ENCODE measurements around the gene MDFIC2.
"Not testable (repeated sequence)": the region's sequence is repeated elsewhere in the genome, so short reads cannot be mapped to it uniquely, and the experiment has no call there.

The MDFIC2 gene

DNA sequence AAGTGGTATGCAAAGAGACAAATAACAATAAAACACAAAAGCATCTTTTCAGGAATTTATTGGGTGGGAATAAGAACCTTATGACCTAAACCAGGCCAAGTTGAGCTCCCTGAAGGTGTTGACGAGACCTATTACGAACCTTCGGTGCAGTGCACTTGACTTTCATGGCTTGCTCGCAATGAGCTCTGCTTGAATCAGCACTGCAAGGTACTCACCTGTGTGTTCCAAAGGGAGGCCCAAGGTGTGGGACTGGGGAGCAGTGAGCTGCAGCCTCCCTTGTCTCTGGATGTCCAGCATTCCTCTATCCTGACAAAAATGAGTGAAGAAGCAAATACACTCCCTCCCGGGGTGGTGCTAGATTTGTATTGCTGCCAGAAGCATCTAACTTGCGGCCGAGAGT lies at the start of gene MDFIC2:
Gene MDFIC2 (minus strand): TSS at position 303 of the 400 bp plus-strand sequence. CDS start 665 bp downstream, outside the sequence.
- Histone ChIP-seq H3K4me1 (ENCODE audit: control insufficient read depth, insufficient read depth, low read length) (0 out of 2 replicates have a peak, but pooled peaks cover 3% of the 10 kb centered on the region), H3K4me3 (ENCODE audit: low read length) (no peak within 1 kb of the TSS), H3K27me3 (ENCODE audit: control insufficient read depth, insufficient read depth, low read length) (no peaks in the 10 kb centered on the region), H3K27ac (ENCODE audit: low read length) (no peak within 1 kb of the TSS), H3K36me3 (ENCODE audit: control insufficient read depth, insufficient read depth, low read length) (no peaks in the 10 kb centered on the region), H3K9me3 (ENCODE audit: control insufficient read depth, insufficient read depth, low read length) (no peaks in the 10 kb centered on the region)
- DNase-seq (ENCODE audit: low read depth, low spot score), result no peak
- WGBS (ENCODE audit: insufficient coverage, insufficient read length), result no CpG with 5 or more reads among the region's 7 CpGs

DNA sequence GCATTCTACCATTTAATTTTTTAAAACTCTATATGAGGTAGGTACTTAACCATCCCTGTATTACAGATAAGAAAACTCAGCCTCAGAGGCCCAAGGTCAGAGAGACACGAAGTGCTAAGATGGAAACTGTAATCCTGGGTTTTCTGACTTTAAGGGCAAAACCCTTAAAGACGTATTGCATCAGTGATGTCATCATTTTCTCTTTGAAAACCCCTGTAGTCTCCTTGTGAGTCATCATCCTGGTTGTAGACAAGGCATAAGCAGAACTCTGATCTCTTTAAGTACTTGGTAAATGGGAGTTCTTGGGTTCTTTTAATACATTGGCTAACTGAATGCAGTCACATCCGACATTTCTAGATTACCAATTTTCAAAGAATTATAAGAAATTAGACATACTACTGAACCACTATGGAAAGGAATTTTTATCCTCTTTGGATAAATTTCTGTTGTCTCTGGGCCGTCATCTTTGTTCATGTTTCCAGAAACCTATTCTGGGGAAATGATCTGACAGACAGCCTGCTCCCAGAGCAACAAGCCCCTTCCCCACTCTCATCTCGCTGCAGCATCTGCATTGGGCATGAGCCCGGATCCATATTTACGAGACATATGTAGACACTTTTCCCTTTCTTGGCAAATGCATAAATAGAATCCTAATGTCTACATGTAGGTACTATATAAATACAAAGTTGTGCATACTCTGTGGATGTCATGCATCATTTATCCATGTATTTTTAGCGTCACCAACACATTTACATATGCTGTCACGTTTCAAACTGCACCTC lies 48.7 kb upstream of the MDFIC2 start:
- no peaks in the 10 kb centered on the region for H3K9me3 ChIP-seq (ENCODE audit: control insufficient read depth, insufficient read depth, low read length)
- DNase-seq (ENCODE audit: low read depth, low spot score), result no peak
- no peaks in the 10 kb centered on the region for H3K36me3 ChIP-seq (ENCODE audit: control insufficient read depth, insufficient read depth, low read length)
- H3K4me1 ChIP-seq (ENCODE audit: control insufficient read depth, insufficient read depth, low read length), result no peaks in the 10 kb centered on the region
- no peaks in the 10 kb centered on the region for H3K27me3 ChIP-seq (ENCODE audit: control insufficient read depth, insufficient read depth, low read length)
- no peak overlapping the region for H3K4me3 ChIP-seq (ENCODE audit: low read length)
- no peak overlapping the region for H3K27ac ChIP-seq (ENCODE audit: low read length)
- WGBS (ENCODE audit: insufficient coverage, insufficient read length), result no CpG with 5 or more reads among the region's 9 CpGs

DNA sequence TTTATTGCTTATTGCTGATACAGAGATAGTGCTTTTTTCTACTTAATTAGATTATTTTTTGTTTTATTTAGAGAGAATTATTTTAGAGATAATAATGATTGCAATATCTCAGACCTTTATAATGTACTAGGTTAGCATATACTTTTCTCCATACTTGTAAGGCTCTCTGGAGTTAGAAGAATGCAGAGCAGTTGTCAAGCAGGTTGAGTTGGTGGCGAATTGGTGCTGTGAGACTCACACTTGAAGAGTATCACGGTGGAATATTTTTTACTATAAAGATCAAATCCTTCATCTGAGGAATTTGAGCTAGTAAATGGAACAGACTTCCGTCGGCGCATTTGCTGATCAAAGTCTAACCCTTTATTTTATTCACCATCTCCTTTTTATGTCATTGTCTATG lies 47.3 kb upstream of the MDFIC2 start:
- DNase-seq (ENCODE audit: low read depth, low spot score), result no peak
- Histone ChIP-seq H3K27ac (ENCODE audit: low read length) (no peak overlapping the region), H3K27me3 (ENCODE audit: control insufficient read depth, insufficient read depth, low read length) (no peaks in the 10 kb centered on the region), H3K4me3 (ENCODE audit: low read length) (no peak overlapping the region), H3K36me3 (ENCODE audit: control insufficient read depth, insufficient read depth, low read length) (no peaks in the 10 kb centered on the region), H3K4me1 (ENCODE audit: control insufficient read depth, insufficient read depth, low read length) (no peaks in the 10 kb centered on the region), H3K9me3 (ENCODE audit: control insufficient read depth, insufficient read depth, low read length) (no peaks in the 10 kb centered on the region)
- WGBS (ENCODE audit: insufficient coverage, insufficient read length), result no CpG with 5 or more reads among the region's 5 CpGs

DNA sequence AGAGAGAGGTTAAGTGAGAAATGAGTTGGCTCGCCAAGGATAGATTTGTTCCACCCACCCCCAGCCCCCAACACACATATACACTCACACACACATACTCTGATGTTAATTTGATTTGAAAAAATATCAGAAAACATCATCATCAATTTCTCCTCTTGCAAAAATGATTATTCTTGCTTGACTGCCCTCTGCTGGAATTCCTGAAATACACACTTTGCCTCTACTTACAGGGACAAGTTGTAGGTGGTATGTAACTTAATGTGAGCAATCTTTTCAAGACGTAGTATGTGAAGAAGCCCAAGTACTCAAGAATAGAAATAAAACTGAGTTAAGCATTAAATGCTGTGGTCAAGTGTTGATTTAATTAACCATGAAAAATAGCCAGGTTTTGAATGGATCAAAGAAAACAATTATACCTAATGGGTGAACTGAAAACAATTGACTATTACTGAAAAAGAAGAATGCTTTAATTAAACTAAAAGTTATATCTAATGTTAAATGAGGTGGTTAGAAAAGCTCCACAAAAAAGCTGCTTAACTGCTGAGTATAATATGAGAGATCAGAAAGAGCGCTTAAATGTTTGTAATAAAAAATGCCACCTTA lies 46.6 kb upstream of the MDFIC2 start:
- no peaks in the 10 kb centered on the region for H3K27me3 ChIP-seq (ENCODE audit: control insufficient read depth, insufficient read depth, low read length)
- H3K9me3 ChIP-seq (ENCODE audit: control insufficient read depth, insufficient read depth, low read length), result no peaks in the 10 kb centered on the region
- H3K27ac ChIP-seq (ENCODE audit: low read length), result no peak overlapping the region
- DNase-seq (ENCODE audit: low read depth, low spot score), result no peak
- no peak overlapping the region for H3K4me3 ChIP-seq (ENCODE audit: low read length)
- no peaks in the 10 kb centered on the region for H3K4me1 ChIP-seq (ENCODE audit: control insufficient read depth, insufficient read depth, low read length)
- WGBS (ENCODE audit: insufficient coverage, insufficient read length), result no CpG with 5 or more reads among the region's 3 CpGs
- no peaks in the 10 kb centered on the region for H3K36me3 ChIP-seq (ENCODE audit: control insufficient read depth, insufficient read depth, low read length)

DNA sequence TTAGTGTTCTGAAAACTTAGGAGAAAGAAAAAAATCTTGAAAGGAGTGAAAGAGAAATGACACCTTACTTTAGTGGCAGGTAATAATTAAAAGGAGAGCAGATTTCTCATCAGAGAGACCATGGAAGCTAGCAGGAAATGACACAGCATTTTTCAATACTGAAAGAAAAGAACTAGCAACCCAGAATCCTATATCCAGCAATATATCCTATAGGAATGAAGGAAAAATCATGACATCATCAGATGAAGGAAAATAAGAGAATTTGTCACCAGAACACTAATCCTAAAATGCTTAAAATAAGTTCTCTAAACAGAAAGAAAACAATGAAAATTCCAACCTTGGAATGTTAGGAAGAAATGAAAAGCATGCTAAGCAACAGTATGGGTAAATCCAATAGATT lies 39.8 kb upstream of the MDFIC2 start:
- H3K4me3 ChIP-seq (ENCODE audit: low read length), result no peak overlapping the region
- H3K36me3 ChIP-seq (ENCODE audit: control insufficient read depth, insufficient read depth, low read length), result no peaks in the 10 kb centered on the region
- no peaks in the 10 kb centered on the region for H3K9me3 ChIP-seq (ENCODE audit: control insufficient read depth, insufficient read depth, low read length)
- no peak for DNase-seq (ENCODE audit: low read depth, low spot score)
- H3K4me1 ChIP-seq (ENCODE audit: control insufficient read depth, insufficient read depth, low read length), result no peaks in the 10 kb centered on the region
- no peaks in the 10 kb centered on the region for H3K27me3 ChIP-seq (ENCODE audit: control insufficient read depth, insufficient read depth, low read length)
- no peak overlapping the region for H3K27ac ChIP-seq (ENCODE audit: low read length)

DNA sequence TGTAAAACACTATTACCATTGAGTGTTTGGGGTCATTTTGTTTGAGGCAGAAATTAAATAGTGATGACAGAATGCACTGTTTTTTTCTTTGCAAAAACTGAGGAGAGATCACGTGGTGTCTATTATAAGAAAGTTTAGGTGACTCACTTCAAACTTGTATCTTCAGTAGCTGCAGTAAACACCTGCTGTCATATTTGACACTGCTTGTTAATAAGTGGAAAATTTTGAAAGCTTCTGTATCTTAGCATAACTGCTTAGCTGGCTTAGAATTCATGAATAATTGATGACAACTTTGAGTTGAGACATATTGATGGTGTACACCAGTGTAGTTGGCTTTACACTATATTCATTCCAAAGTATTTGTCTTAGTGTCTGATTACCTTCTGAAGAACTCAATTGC lies 29.7 kb upstream of the MDFIC2 start:
- no CpG with 5 or more reads among the region's 1 CpG for WGBS (ENCODE audit: insufficient coverage, insufficient read length)
- DNase-seq (ENCODE audit: low read depth, low spot score), result no peak
- Histone ChIP-seq H3K4me3 (ENCODE audit: low read length) (no peak overlapping the region), H3K9me3 (ENCODE audit: control insufficient read depth, insufficient read depth, low read length) (no peaks in the 10 kb centered on the region), H3K27ac (ENCODE audit: low read length) (no peak overlapping the region), H3K4me1 (ENCODE audit: control insufficient read depth, insufficient read depth, low read length) (no peaks in the 10 kb centered on the region), H3K27me3 (ENCODE audit: control insufficient read depth, insufficient read depth, low read length) (no peaks in the 10 kb centered on the region), H3K36me3 (ENCODE audit: control insufficient read depth, insufficient read depth, low read length) (no peaks in the 10 kb centered on the region)

DNA sequence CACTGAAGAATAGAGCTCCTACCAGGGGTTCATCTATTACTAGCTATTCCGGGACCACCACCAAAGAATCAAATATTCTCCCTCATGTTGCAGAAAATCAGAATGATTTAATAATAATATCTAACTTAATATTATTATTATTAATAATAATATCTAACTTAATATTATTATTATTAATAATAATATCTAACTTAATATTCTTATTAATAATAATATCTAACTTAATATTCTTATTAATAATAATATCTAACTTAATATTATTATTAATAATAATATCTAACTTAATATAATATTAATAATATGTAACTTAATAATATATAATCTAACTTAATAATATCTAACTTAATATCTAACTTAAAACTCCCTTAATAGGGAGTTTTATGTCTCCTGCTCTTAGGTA lies 24.4 kb upstream of the MDFIC2 start:
- not testable (repeated sequence) for H3K4me1 ChIP-seq (ENCODE audit: control insufficient read depth, insufficient read depth, low read length); H3K27me3 ChIP-seq (ENCODE audit: control insufficient read depth, insufficient read depth, low read length); H3K27ac ChIP-seq (ENCODE audit: low read length); DNase-seq (ENCODE audit: low read depth, low spot score); H3K4me3 ChIP-seq (ENCODE audit: low read length); H3K9me3 ChIP-seq (ENCODE audit: control insufficient read depth, insufficient read depth, low read length); H3K36me3 ChIP-seq (ENCODE audit: control insufficient read depth, insufficient read depth, low read length)
- no CpG with 5 or more reads among the region's 1 CpG for WGBS (ENCODE audit: insufficient coverage, insufficient read length)

DNA sequence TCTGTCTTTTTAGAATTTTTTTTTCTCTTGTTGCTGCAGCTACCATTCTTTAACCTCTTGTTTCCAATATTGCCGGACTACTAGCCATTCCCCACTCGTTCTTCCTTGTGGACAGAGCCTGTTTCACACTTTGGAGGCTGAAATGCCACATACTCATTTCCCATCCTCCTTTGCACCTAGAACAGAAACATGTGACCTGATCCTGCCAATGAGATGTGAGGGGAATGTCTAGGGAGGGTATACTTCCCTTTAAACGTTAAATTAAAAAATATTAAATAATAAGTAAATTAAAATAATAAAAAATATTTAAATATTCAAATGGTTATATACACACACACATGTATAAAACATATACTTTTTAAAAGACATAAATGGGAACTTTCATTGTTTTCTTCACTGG lies 20.6 kb upstream of the MDFIC2 start:
- DNase-seq (ENCODE audit: low read depth, low spot score), result no peak
- Histone ChIP-seq H3K4me3 (ENCODE audit: low read length) (no peak overlapping the region), H3K36me3 (ENCODE audit: control insufficient read depth, insufficient read depth, low read length) (no peaks in the 10 kb centered on the region), H3K4me1 (ENCODE audit: control insufficient read depth, insufficient read depth, low read length) (no peaks in the 10 kb centered on the region), H3K27ac (ENCODE audit: low read length) (no peak overlapping the region), H3K9me3 (ENCODE audit: control insufficient read depth, insufficient read depth, low read length) (no peaks in the 10 kb centered on the region), H3K27me3 (ENCODE audit: control insufficient read depth, insufficient read depth, low read length) (no peaks in the 10 kb centered on the region)
- WGBS (ENCODE audit: insufficient coverage, insufficient read length), result no CpG with 5 or more reads among the region's 3 CpGs

DNA sequence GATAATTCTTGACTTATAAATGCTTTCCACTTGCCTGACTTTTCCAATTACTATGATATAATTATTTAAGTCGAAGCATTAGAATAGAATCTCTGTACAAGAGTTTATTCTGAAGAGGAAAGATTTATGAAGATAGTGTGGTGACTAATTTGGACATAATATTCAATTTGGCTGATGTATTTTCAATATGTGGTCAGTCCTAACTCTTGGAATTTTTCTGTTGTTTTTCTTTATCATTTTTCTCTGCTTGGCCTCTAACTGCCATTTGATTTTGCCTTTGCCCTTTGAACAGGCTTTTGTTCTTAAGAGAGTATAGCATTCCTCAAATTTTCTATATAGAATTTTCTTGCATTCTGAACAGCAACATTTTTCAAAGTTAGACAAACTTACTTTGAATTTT lies 2.6 kb upstream of the MDFIC2 start:
- no CpG with 5 or more reads among the region's 1 CpG for WGBS (ENCODE audit: insufficient coverage, insufficient read length)
- 0 out of 2 replicates have a peak, but pooled peaks cover 3% of the 10 kb centered on the region for H3K4me1 ChIP-seq (ENCODE audit: control insufficient read depth, insufficient read depth, low read length)
- H3K27me3 ChIP-seq (ENCODE audit: control insufficient read depth, insufficient read depth, low read length), result no peaks in the 10 kb centered on the region
- H3K4me3 ChIP-seq (ENCODE audit: low read length), result no peak overlapping the region
- H3K36me3 ChIP-seq (ENCODE audit: control insufficient read depth, insufficient read depth, low read length), result no peaks in the 10 kb centered on the region
- no peaks in the 10 kb centered on the region for H3K9me3 ChIP-seq (ENCODE audit: control insufficient read depth, insufficient read depth, low read length)
- no peak for DNase-seq (ENCODE audit: low read depth, low spot score)
- H3K27ac ChIP-seq (ENCODE audit: low read length), result no peak overlapping the region

DNA sequence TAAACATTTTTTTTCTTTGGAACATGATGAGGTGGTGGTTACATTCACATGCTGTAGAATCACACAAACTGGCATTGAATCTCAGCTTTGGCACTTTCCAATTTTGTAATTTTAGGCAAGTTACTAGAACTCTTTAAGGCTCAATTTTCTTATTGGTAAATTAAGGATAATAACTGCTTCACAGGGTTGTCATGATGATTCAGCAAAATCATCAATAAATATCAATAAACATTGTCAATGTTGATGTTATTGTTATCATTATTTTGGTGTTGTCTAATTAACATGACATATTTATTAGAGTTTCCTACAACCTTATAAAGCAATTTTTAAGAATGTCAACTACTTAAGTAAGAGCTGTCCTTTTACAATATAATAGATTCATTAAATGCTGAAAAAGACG lies 1.6 kb downstream of the MDFIC2 start:
- H3K27me3 ChIP-seq (ENCODE audit: control insufficient read depth, insufficient read depth, low read length), result no peaks in the 10 kb centered on the region
- no peak overlapping the region for H3K4me3 ChIP-seq (ENCODE audit: low read length)
- H3K36me3 ChIP-seq (ENCODE audit: control insufficient read depth, insufficient read depth, low read length), result no peaks in the 10 kb centered on the region
- WGBS (ENCODE audit: insufficient coverage, insufficient read length), result no CpG with 5 or more reads among the region's 1 CpG
- DNase-seq (ENCODE audit: low read depth, low spot score), result no peak
- H3K9me3 ChIP-seq (ENCODE audit: control insufficient read depth, insufficient read depth, low read length), result no peaks in the 10 kb centered on the region
- H3K27ac ChIP-seq (ENCODE audit: low read length), result no peak overlapping the region
- H3K4me1 ChIP-seq (ENCODE audit: control insufficient read depth, insufficient read depth, low read length), result 0 out of 2 replicates have a peak, but pooled peaks cover 3% of the 10 kb centered on the region

DNA sequence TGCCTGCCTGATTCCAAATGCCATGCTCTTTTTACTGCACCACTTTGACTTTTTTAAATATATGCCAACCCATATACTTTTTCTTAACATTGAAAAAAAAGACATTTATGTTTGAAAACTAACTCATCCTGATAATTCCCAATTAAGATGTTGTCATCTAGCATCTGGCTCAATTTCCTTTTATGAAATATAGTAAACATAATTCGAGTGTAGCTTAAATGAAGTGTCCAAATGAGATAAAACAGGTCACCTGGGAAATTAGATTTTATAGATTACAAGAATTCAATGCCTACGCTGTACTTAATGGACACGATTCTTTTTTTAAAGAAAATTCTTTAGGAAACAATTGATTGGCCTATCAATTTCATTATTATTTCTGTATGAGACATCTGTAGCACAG lies 2.8 kb downstream of the MDFIC2 start:
- Histone ChIP-seq H3K27ac (ENCODE audit: low read length) (no peak overlapping the region), H3K27me3 (ENCODE audit: control insufficient read depth, insufficient read depth, low read length) (no peaks in the 10 kb centered on the region), H3K36me3 (ENCODE audit: control insufficient read depth, insufficient read depth, low read length) (no peaks in the 10 kb centered on the region), H3K4me3 (ENCODE audit: low read length) (no peak overlapping the region), H3K4me1 (ENCODE audit: control insufficient read depth, insufficient read depth, low read length) (0 out of 2 replicates have a peak, but pooled peaks cover 3% of the 10 kb centered on the region), H3K9me3 (ENCODE audit: control insufficient read depth, insufficient read depth, low read length) (no peaks in the 10 kb centered on the region)
- DNase-seq (ENCODE audit: low read depth, low spot score), result no peak
- no CpG with 5 or more reads among the region's 3 CpGs for WGBS (ENCODE audit: insufficient coverage, insufficient read length)
